ENCODE results near the gene GRIN1.

GRCh38 chr9:137140151-137141012 is 1.4 kb downstream of the GRIN1 start:
- TF ChIP-seq CTCF (IDR thresholded peaks at IDR 0.05) (no peak), POLR2A (IDR thresholded peaks at IDR 0.05) (no peak)
